OCI-LY1 (cell line): ENCODE results near the gene TTC38.

Source experiments
- EZH2 ChIP-seq: fragments of 200-600 bp; sonication (generic), shearing (Covaris generic); IDR thresholded peaks from 2 replicates; pipeline ENCODE4 v1.8.0; 2017; ENCODE audit warnings: borderline replicate concordance, mixed run types, mild to moderate bottlenecking, antibody characterized with exemption, low read length, moderate library complexity, mixed read lengths
- TF ChIP-seq, protein P1 (sequence below): fragments of 200-600 bp; sonication (generic), shearing (Covaris generic); IDR thresholded peaks from 2 replicates; pipeline ENCODE4 v1.5.1; 2017; ENCODE audit warnings: mild to moderate bottlenecking, antibody characterized with exemption, low read length, moderate library complexity, mixed read lengths

- TF ChIP-seq EZH2 = no peak
- TF ChIP-seq, protein P1, sequence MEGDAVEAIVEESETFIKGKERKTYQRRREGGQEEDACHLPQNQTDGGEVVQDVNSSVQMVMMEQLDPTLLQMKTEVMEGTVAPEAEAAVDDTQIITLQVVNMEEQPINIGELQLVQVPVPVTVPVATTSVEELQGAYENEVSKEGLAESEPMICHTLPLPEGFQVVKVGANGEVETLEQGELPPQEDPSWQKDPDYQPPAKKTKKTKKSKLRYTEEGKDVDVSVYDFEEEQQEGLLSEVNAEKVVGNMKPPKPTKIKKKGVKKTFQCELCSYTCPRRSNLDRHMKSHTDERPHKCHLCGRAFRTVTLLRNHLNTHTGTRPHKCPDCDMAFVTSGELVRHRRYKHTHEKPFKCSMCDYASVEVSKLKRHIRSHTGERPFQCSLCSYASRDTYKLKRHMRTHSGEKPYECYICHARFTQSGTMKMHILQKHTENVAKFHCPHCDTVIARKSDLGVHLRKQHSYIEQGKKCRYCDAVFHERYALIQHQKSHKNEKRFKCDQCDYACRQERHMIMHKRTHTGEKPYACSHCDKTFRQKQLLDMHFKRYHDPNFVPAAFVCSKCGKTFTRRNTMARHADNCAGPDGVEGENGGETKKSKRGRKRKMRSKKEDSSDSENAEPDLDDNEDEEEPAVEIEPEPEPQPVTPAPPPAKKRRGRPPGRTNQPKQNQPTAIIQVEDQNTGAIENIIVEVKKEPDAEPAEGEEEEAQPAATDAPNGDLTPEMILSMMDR = no peak
These were observed 26.9 kb upstream of the TTC38 start for GRCh38 chr22:46240907-46241306.
